Psoas muscle (tissue), 8 donors: ENCODE results near the gene KCNT2. TPM values are rescaled to one million over a fixed set of nuclear protein-coding genes. Genes with fewer than 3 reads are reported as not detected.
"Not testable (repeated sequence)": the region's sequence is repeated elsewhere in the genome, so short reads cannot be mapped to it uniquely, and the experiment has no call there.

ENCODE experiments used
- ATAC-seq, 4 donors: fragments of 200-7000 bp; cut with Tn5 transposase; one replicate each; pipeline ENCODE4 v1.9.1; 2020; ENCODE audit warnings: moderate library complexity in 3 of 4, mild to moderate bottlenecking in 2 of 4
- DNase-seq, 2 donors: peaks; one replicate each; pipeline ENCODE4 v3.0.0-alpha.2; 2020
- H3K27ac ChIP-seq: fragments of 200-600 bp; one replicate; pipeline ENCODE4 v1.8.0; 2022
- H3K27me3 ChIP-seq, 3 donors: fragments of 200-600 bp in 1 of 3; one replicate each; pipeline versions ENCODE4 v1.6.1 to v1.8.0; 2013 to 2022; ENCODE audit warnings: low read length in 2 of 3, mild to moderate bottlenecking in 2 of 3, moderate library complexity in 1 of 3; ENCODE audit not compliant: insufficient read depth in 3 of 3
- H3K36me3 ChIP-seq, 2 donors: fragments of 200-600 bp in 1 of 2; one replicate each; pipeline versions ENCODE4 v1.6.1 to v1.8.0; 2013 to 2022; ENCODE audit warnings: low read depth in 1 of 2, mild to moderate bottlenecking in 1 of 2, moderate library complexity in 1 of 2; ENCODE audit not compliant: insufficient read depth in 1 of 2
- H3K4me1 ChIP-seq: fragments of 200-600 bp; one replicate; pipeline ENCODE4 v1.8.0; 2022
- H3K4me3 ChIP-seq: fragments of 200-600 bp; one replicate; pipeline ENCODE4 v1.8.0; 2022; ENCODE audit warnings: mild to moderate bottlenecking
- H3K9me3 ChIP-seq: fragments of 200-600 bp; one replicate; pipeline ENCODE4 v1.8.0; 2022
- WGBS, 3 donors: extraction: QIAGEN DNeasy Blood & Tissue Kit; methylation state at CpG; one replicate each; pipeline versions ENCODE4 v1.1.6 to v1.1.7; 2013; 5-methylcytosine and 5-hydroxymethylcytosine counted together
- intact Hi-C, 2 donors: fragments of 100-400 bp; cut with DNase I; formaldehyde crosslinking; loops; one replicate each; pipeline versions ENCODE4 v1.11.0 to v1.14.2; 2022
- polyA plus RNA-seq, 3 donors: library from polyadenylated mRNA; stranded (reverse); fragments of 200-250 nt; gene quantifications; one replicate each; pipeline ENCODE4 v1.2.3, GENCODE V29; 2013
- total RNA-seq, 4 donors: library from RNA; stranded (reverse); fragmentation: NEBNext Ultra II Directional in 2 of 4; extraction: Animal tissue kit (Norgen Biotek cat#: 25700) in 2 of 4; gene quantifications; one replicate each; pipeline versions ENCODE4 v1.2.1 to v1.2.4, GENCODE V29; 2021 to 2023
- TF ChIP-seq, protein P1 (sequence below): fragments of 200-600 bp; IDR thresholded peaks from one replicate; pipeline ENCODE4 v1.8.0; 2022; ENCODE audit warnings: antibody characterized with exemption
- donor health status: healthy with polysubstance abuse.
- donor health status: DM: no; HTN: no; CAD: no; lungs with moderate emphysema.
- donor health status: Bipolar disorder and iron deficiency.
- donor health status: healthy.
- donor health status: DM: yes; HTN: yes; CAD: no.
- donor health status: DM: no; HTN: no; CAD: no.
- donor health status: DM: no; HTN: no; CAD: no.
- donor health status: DM: yes; HTN: yes; CAD: no.

KCNT2 gene
- total and polyA plus RNA-seq, 7 donors, result 0.04 to 1.2 (median 0.12) TPM

DNA sequence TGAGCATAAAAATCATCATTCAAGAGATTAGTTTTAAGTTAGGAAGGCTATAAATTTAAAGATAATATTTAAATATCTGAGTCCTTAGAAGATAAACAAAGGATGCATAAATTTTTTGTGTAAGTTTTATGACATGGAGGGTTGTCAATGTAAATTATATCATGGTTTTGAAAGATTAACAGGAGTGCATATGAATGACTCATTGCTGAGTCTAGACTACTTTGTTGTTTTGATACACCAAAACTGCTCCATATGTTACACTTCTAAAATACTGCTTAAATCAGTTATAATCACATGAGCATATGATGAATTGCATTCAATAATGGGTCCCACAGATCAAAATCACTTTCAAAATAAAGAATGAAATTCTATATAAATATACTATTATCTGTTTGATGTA lies 312.5 kb downstream of the KCNT2 start:
- intact Hi-C loops, result no loop called here
- ATAC-seq (no peak), DNase-seq (no peak)
- Histone ChIP-seq H3K4me3 (no peak overlapping the region), H3K27me3 (no peaks in the 10 kb centered on the region), H3K4me1 (no peaks in the 10 kb centered on the region), H3K9me3 (no peaks in the 10 kb centered on the region), H3K36me3 (no peaks in the 10 kb centered on the region), H3K27ac (no peak overlapping the region)
- TF ChIP-seq, protein P1, sequence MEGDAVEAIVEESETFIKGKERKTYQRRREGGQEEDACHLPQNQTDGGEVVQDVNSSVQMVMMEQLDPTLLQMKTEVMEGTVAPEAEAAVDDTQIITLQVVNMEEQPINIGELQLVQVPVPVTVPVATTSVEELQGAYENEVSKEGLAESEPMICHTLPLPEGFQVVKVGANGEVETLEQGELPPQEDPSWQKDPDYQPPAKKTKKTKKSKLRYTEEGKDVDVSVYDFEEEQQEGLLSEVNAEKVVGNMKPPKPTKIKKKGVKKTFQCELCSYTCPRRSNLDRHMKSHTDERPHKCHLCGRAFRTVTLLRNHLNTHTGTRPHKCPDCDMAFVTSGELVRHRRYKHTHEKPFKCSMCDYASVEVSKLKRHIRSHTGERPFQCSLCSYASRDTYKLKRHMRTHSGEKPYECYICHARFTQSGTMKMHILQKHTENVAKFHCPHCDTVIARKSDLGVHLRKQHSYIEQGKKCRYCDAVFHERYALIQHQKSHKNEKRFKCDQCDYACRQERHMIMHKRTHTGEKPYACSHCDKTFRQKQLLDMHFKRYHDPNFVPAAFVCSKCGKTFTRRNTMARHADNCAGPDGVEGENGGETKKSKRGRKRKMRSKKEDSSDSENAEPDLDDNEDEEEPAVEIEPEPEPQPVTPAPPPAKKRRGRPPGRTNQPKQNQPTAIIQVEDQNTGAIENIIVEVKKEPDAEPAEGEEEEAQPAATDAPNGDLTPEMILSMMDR, result no peak

DNA sequence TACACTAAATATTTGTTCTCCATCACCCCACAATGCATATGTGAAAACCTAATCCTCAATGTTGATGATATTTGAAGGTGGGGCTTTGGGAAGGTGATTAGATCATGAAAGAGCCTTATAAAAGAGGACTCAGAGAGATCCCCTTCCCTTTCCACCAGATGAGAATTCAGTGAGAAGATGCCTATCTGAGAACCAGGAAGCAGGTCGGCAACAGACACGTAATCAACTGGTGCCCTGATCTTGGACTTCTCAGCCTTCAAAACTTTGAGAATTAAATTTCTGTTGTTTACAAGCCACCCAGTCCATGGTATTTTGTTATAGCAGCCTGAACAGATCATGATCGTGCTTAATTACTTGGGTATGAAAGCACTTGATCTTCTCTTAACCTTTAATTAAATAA lies 329.4 kb downstream of the KCNT2 start:
- Histone ChIP-seq H3K4me3 (no peak overlapping the region), H3K27me3 (no peaks in the 10 kb centered on the region), H3K36me3 (no peaks in the 10 kb centered on the region), H3K4me1 (no peaks in the 10 kb centered on the region), H3K27ac (no peak overlapping the region), H3K9me3 (no peaks in the 10 kb centered on the region)
- DNase-seq, result no peak
- 88 to 98% (median 96%) methylated on average over 3 of the region's 3 CpGs for WGBS, 3 donors
- intact Hi-C loops, result no loop called here
- TF ChIP-seq, protein P1, result no peak
- no peak for ATAC-seq

DNA sequence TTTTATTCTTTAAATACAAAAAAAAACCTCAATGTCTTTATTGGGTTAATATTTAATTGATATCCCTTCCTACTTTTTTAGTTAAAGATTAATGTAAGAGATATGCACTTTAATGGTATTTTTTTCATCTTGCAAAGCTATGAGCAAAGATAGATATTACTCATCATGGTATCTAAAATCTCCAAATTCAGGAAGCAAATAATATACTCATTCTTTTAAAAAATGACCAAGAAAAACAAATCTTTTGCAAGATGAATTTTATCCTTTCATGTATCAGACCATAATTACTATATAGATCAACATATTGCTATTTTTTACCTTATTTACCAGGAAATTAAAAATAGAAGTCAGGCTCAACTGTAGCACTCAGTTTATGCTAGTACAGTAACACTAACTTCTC lies 330.4 kb downstream of the KCNT2 start:
- Histone ChIP-seq H3K4me1 (no peaks in the 10 kb centered on the region), H3K27ac (no peak overlapping the region), H3K4me3 (no peak overlapping the region), H3K36me3 (no peaks in the 10 kb centered on the region), H3K27me3 (no peaks in the 10 kb centered on the region), H3K9me3 (no peaks in the 10 kb centered on the region)
- DNase-seq (no peak), ATAC-seq (no peak)
- intact Hi-C loops, result no loop called here
- TF ChIP-seq, protein P1, result no peak

DNA sequence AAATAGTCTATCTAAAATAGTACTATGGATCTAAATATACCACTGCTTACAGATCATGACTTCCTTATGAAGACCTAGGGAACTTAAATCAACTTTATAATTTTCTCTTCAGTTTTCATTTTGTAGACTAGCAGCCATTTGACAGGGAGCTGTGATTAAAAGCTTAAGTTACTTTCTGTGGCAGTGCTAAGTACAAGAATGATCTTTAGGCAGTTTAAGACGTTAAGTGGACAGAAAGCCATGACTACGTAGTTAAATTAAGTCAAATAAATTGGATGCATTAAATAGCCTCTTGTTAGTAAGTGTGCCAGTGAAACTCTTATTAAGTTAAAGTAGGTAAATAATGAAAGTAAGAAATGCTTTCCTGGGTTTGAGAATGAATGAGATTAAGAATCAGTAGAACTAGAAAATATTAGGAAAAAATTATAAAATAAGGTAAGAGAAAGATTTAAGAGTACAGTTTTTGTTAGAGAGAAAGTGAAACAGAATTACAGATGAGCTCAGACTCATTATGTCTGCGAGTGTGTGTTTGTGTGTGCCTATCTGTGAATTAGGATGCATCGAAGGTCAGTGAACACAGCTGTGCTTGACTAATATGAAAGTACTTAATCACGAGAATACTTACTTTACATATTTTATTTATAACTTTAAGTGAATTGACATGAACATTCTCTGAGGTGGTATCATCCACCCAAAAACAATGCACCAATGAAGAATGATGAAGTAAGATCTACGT lies 336.9 kb downstream of the KCNT2 start:
- TF ChIP-seq, protein P1, result no peak
- Histone ChIP-seq H3K27ac (no peak overlapping the region), H3K9me3 (no peaks in the 10 kb centered on the region), H3K36me3 (no peaks in the 10 kb centered on the region), H3K27me3 (no peaks in the 10 kb centered on the region), H3K4me1 (no peaks in the 10 kb centered on the region), H3K4me3 (no peak overlapping the region)
- WGBS, 3 donors, result 78 to 84% (median 78%) methylated on average over 6 of the region's 6 CpGs
- intact Hi-C loops, result no loop called here
- DNase-seq, result no peak
- no peak for ATAC-seq

DNA sequence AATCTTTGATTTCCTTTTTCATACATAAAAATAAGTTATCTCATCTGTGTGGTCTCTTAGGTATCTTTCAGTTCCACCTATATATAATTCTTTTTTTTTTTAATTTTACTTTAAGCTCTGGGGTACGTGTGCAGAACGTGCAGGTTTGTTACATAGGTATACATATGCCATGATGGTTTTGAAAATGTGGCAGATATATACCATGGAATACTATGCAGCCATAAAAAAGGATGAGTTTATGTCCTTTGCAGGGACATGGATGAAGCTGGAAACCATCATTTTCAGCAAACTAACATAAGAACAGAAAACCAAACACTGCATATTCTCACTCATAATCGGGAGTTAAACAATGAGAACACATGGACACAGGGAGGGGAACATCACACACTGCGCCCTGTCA lies 345.2 kb downstream of the KCNT2 start:
- H3K4me1 ChIP-seq, H3K4me3 ChIP-seq, DNase-seq, ATAC-seq, H3K27me3 ChIP-seq, H3K27ac ChIP-seq, H3K9me3 ChIP-seq, H3K36me3 ChIP-seq, intact Hi-C loops: not testable (repeated sequence)
- 93 to 97% (median 94%) methylated on average over 4 of the region's 4 CpGs for WGBS, 3 donors
